B cell (primary cell): ENCODE data around the gene BRD3. TPM values are rescaled to one million over a fixed set of nuclear protein-coding genes. Genes with fewer than 3 reads are reported as not detected.

Source experiments
- ATAC-seq: fragments of 200-7000 bp; cut with Tn5 transposase; one replicate; pipeline ENCODE4 v1.10.0; 2021; ENCODE audit warnings: low read depth, mild to moderate bottlenecking, moderate number of reproducible peaks, moderate library complexity
- CTCF ChIA-PET: fragments of 350-600 bp; sonication (Branson Sonifier 250); formaldehyde crosslinking; loops from one replicate; lab custom pipeline; 2021; ENCODE audit warnings: antibody characterized with exemption, inconsistent platforms; lab: Charles Lee
- POLR2A ChIA-PET: fragments of 350-600 bp; sonication (Branson Sonifier 250); formaldehyde crosslinking; loops from one replicate; lab custom pipeline; 2021; ENCODE audit warnings: antibody characterized with exemption; lab: Charles Lee
- DNase-seq: peaks from one replicate; pipeline ENCODE4 v3.0.0; 2013
- H2AFZ ChIP-seq: 2 replicates; pipeline ENCODE4 v1.6.1; 2012; ENCODE audit warnings: mild to moderate bottlenecking, low read depth, low read length; ENCODE audit not compliant: insufficient read depth, poor library complexity, severe bottlenecking
- H3K27ac ChIP-seq, 2 donors: 1 replicate in 1 of 2; 2 replicates in 1 of 2; pipeline ENCODE4 v1.5.1; 2012 to 2013; ENCODE audit warnings: low read length in 2 of 2, mild to moderate bottlenecking in 2 of 2, moderate library complexity in 1 of 2
- H3K27me3 ChIP-seq, 4 experiments: fragments of 200-600 bp in 1 of 4; sonication (generic) in 1 of 4; replicated peaks in 1 of 4; 1 replicate in 2 of 4; 2 replicates in 2 of 4; pipeline versions ENCODE4 v1.6.1 to v1.7.0; 2013 to 2016; ENCODE audit warnings: low read length in 3 of 4, mild to moderate bottlenecking in 2 of 4, mixed read lengths in 1 of 4, moderate library complexity in 1 of 4; ENCODE audit not compliant: insufficient read depth in 4 of 4, control insufficient read depth in 3 of 4; ENCODE audit errors: control extremely low read depth in 1 of 4
- H3K36me3 ChIP-seq, 2 experiments: replicated peaks in 1 of 2; 1 replicate in 1 of 2; 2 replicates in 1 of 2; pipeline versions ENCODE4 v1.6.1 to v1.7.1; 2013; ENCODE audit warnings: low read length in 1 of 2; ENCODE audit not compliant: insufficient read depth in 2 of 2, control insufficient read depth in 1 of 2; ENCODE audit errors: control extremely low read depth in 1 of 2, extremely low read depth in 1 of 2
- H3K4me1 ChIP-seq, 2 donors: fragments of 200-600 bp in 1 of 2; sonication (generic) in 1 of 2; 1 replicate in 1 of 2; 2 replicates in 1 of 2; pipeline versions ENCODE4 v1.5.1 to v1.6.1; 2013 to 2017; ENCODE audit warnings: low read length in 2 of 2; ENCODE audit not compliant: control insufficient read depth in 2 of 2, insufficient read depth in 2 of 2
- H3K4me2 ChIP-seq: replicated peaks from 2 replicates; pipeline ENCODE3; 2012; ENCODE audit warnings: mild to moderate bottlenecking, low read depth, low read length; ENCODE audit not compliant: poor library complexity, severe bottlenecking
- H3K4me3 ChIP-seq, 5 experiments: fragments of 200-600 bp in 1 of 5; sonication (generic) in 1 of 5; 1 replicate in 3 of 5; 2 replicates in 2 of 5; pipeline versions ENCODE4 v1.5.1 to v1.7.0; 2011 to 2016; ENCODE audit warnings: low read length in 4 of 5, mild to moderate bottlenecking in 4 of 5, low read depth in 2 of 5, control low read depth in 1 of 5, moderate library complexity in 1 of 5; ENCODE audit not compliant: insufficient read depth in 1 of 5; ENCODE audit errors: control extremely low read depth in 1 of 5, extremely low read depth in 1 of 5
- H3K79me2 ChIP-seq: fragments of 200-600 bp; sonication (generic); one replicate; pipeline ENCODE4 v1.6.0; 2016; ENCODE audit warnings: low read length; ENCODE audit not compliant: control insufficient read depth, insufficient read depth
- H3K9ac ChIP-seq: fragments of 200-600 bp; sonication (generic); 2 replicates; pipeline ENCODE4 v1.6.1; 2017; ENCODE audit warnings: mild to moderate bottlenecking, low read length, moderate library complexity
- H3K9me3 ChIP-seq, 3 donors: one replicate each; pipeline versions ENCODE4 v1.6.1 to v1.7.1; 2013; ENCODE audit warnings: low read length in 2 of 3; ENCODE audit not compliant: control insufficient read depth in 2 of 3, insufficient read depth in 1 of 3; ENCODE audit errors: control extremely low read depth in 1 of 3
- H4K20me1 ChIP-seq: 2 replicates; pipeline ENCODE4 v1.6.0; 2012; ENCODE audit warnings: mild to moderate bottlenecking, low read length; ENCODE audit not compliant: insufficient read depth, control insufficient read depth, poor library complexity, severe bottlenecking
- H3K27ac Mint-ChIP-seq: one replicate; pipeline ENCODE4 v1.8.0; 2021; ENCODE audit warnings: mixed read lengths
- H3K27me3 Mint-ChIP-seq: one replicate; pipeline ENCODE4 v1.8.0; 2021; ENCODE audit warnings: mixed read lengths
- H3K4me1 Mint-ChIP-seq: one replicate; pipeline ENCODE4 v1.8.0; 2021; ENCODE audit warnings: mixed read lengths
- H3K4me3 Mint-ChIP-seq: one replicate; pipeline ENCODE4 v1.8.0; 2021; ENCODE audit warnings: mixed read lengths
- H3K9me3 Mint-ChIP-seq: one replicate; pipeline ENCODE4 v1.8.0; 2022; ENCODE audit warnings: mixed read lengths; ENCODE audit not compliant: insufficient read depth
- CTCF ChIP-seq: fragments of 200-600 bp; IDR thresholded peaks from one replicate; pipeline ENCODE4 v1.8.0; 2022; ENCODE audit warnings: antibody characterized with exemption, mild to moderate bottlenecking
- EZH2 ChIP-seq: IDR thresholded peaks from 2 replicates; pipeline ENCODE4 v1.6.1; 2012; ENCODE audit warnings: borderline replicate concordance, low read depth, mild to moderate bottlenecking, moderate library complexity, low read length; ENCODE audit not compliant: insufficient read depth, poor library complexity, severe bottlenecking
- WGBS: methylation state at CpG from one replicate; pipeline ENCODE4 v1.1.5; 2013; ENCODE audit warnings: missing lambda C conversion rate; ENCODE audit not compliant: insufficient coverage; 5-methylcytosine and 5-hydroxymethylcytosine counted together
- intact Hi-C: fragments of 100-400 bp; cut with micrococcal nuclease; formaldehyde crosslinking; loops from one replicate; pipeline ENCODE4 v1.10.0; 2022
- polyA plus RNA-seq: library from polyadenylated mRNA; depleted of rRNA; stranded (reverse); fragments of >200 nt; gene quantifications from 2 replicates; pipeline ENCODE4 v1.2.3, GENCODE V29; 2012
- total RNA-seq, 2 donors: library from RNA; stranded (reverse); fragments of 120-200 nt in 1 of 2; gene quantifications; 1 replicate in 1 of 2; 2 replicates in 1 of 2; pipeline versions ENCODE4 v1.2.3 to v1.2.4, GENCODE V29; 2013 to 2022

BRD3 gene
- total and polyA plus RNA-seq, 2 donors (not counting 1 experiment from before 2014, with no cell fraction given), result 8.9 to 38.0 TPM

- Histone ChIP-seq H4K20me1 (peaks cover 100% of the 10 kb centered on the region), H3K27ac (no peak overlapping the region), H3K4me3 (no peak overlapping the region), H3K9ac (no peak overlapping the region), H3K4me2 (no peak overlapping the region), H3K79me2 (peaks cover 98% of the 10 kb centered on the region), H2AFZ (no peak overlapping the region), H3K4me1 (peaks cover 41 to 61% of the 10 kb centered on the region in 2 donors), H3K9me3 (no peaks in the 10 kb centered on the region), H3K36me3 (peaks cover 0 to 12% of the 10 kb centered on the region in 2 experiments), H3K27me3 (no peaks in the 10 kb centered on the region)
- Mint-ChIP-seq H3K27me3 (no peaks in the 10 kb centered on the region), H3K4me3 (peak overlapping the region; percentile 49), H3K27ac (no peak overlapping the region), H3K9me3 (no peaks in the 10 kb centered on the region), H3K4me1 (peaks cover 67% of the 10 kb centered on the region)
- CTCF ChIA-PET, result no interaction called here
- POLR2A ChIA-PET, result no interaction called here
- DNase-seq (no peak), ATAC-seq (no peak)
- intact Hi-C loops, result no loop called here
- WGBS, result 92% methylated on average over 5 of the region's 7 CpGs
- TF ChIP-seq CTCF (no peak), EZH2 (no peak)
Observed at GRCh38 chr9:134058716-134059115, 9.1 kb downstream of the BRD3 start.

GRCh38 chr9:134057751-134058701 is 9.8 kb downstream of the BRD3 start:
- ChIA-PET CTCF (no interaction called here), POLR2A (no interaction called here)
- TF ChIP-seq EZH2 (no peak), CTCF (no peak)
- Histone ChIP-seq H3K36me3 (peaks cover 0 to 12% of the 10 kb centered on the region in 2 experiments), H3K9ac (no peak overlapping the region), H4K20me1 (peaks cover 100% of the 10 kb centered on the region), H3K9me3 (no peaks in the 10 kb centered on the region), H3K4me3 (no peak overlapping the region), H3K4me2 (no peak overlapping the region), H3K4me1 (peaks cover 41 to 57% of the 10 kb centered on the region in 2 donors), H3K79me2 (peaks cover 97% of the 10 kb centered on the region), H2AFZ (no peak overlapping the region), H3K27me3 (no peaks in the 10 kb centered on the region), H3K27ac (no peak overlapping the region)
- H3K27ac Mint-ChIP-seq, result no peak overlapping the region
- no peak for DNase-seq
- no peak for ATAC-seq
- 96% methylated on average over 27 of the region's 28 CpGs for WGBS
- no peaks in the 10 kb centered on the region for H3K9me3 Mint-ChIP-seq
- H3K27me3 Mint-ChIP-seq, result no peaks in the 10 kb centered on the region
- H3K4me1 Mint-ChIP-seq, result peaks cover 60% of the 10 kb centered on the region
- H3K4me3 Mint-ChIP-seq, result no peak overlapping the region
- intact Hi-C loops, result no loop called here
